HepG2 (cell line): ENCODE measurements around the gene GATA3. TPM values are rescaled to one million over a fixed set of nuclear protein-coding genes. Genes with fewer than 3 reads are reported as not detected.

Source experiments
- GABPB1 ChIP-seq: IDR thresholded peaks from 2 replicates; pipeline ENCODE4 v1.6.1; 2016; ENCODE audit warnings: mild to moderate bottlenecking, missing genetic modification reagents, moderate library complexity, missing compliant biosample characterization
- GFI1 ChIP-seq: sonication (generic); formaldehyde crosslinking; IDR thresholded peaks from 2 replicates; pipeline ENCODE4 v1.5.0; 2020; ENCODE audit warnings: missing genetic modification reagents, mild to moderate bottlenecking, borderline replicate concordance
- HDAC1 ChIP-seq: sonication (generic); formaldehyde crosslinking; IDR thresholded peaks from 2 replicates; pipeline ENCODE4 v1.5.1; 2020; ENCODE audit warnings: mild to moderate bottlenecking, missing genetic modification reagents
- REST ChIP-seq, 2 experiments: IDR thresholded peaks; 2 replicates each; pipeline ENCODE4 v1.6.1; 2011 to 2012; ENCODE audit warnings: low read length in 2 of 2, borderline replicate concordance in 1 of 2, low read depth in 1 of 2, mild to moderate bottlenecking in 1 of 2, moderate library complexity in 1 of 2
- SP5 ChIP-seq: IDR thresholded peaks from 2 replicates; pipeline ENCODE4 v1.6.1; 2016; ENCODE audit warnings: low read depth, borderline replicate concordance
- THAP8 ChIP-seq: sonication (generic); formaldehyde crosslinking; IDR thresholded peaks from 2 replicates; pipeline ENCODE4 v1.5.1; 2020; ENCODE audit warnings: missing genetic modification reagents, mild to moderate bottlenecking, borderline replicate concordance
- TP53 ChIP-seq: sonication (generic); formaldehyde crosslinking; conservative IDR thresholded peaks from 2 replicates; pipeline ENCODE4 v1.4.0; 2020; ENCODE audit warnings: missing genetic modification reagents
- ZBTB34 ChIP-seq: sonication (generic); formaldehyde crosslinking; IDR thresholded peaks from 2 replicates; pipeline ENCODE4 v1.8.0; 2022; ENCODE audit warnings: mild to moderate bottlenecking, missing genetic modification reagents
- ZFP82 ChIP-seq: sonication (generic); formaldehyde crosslinking; IDR thresholded peaks from 2 replicates; pipeline ENCODE4 v1.5.1; 2020; ENCODE audit warnings: mild to moderate bottlenecking, missing genetic modification reagents, borderline replicate concordance
- polyA plus RNA-seq, 8 experiments: library from polyadenylated mRNA; depleted of rRNA in 3 of 8; stranded (reverse) in 7 of 8; unstranded in 1 of 8; fragments of >200 nt; fragmentation: Illumina TruSeq in 4 of 8; extraction: Trizol in 4 of 8; gene quantifications; 2 replicates each; pipeline versions ENCODE4 v1.2.1 to v1.2.3, GENCODE V29; 2011 to 2016; ENCODE audit warnings: low read depth in 4 of 8, missing spikeins in 1 of 8, mixed read lengths in 1 of 8; ENCODE audit not compliant: insufficient read depth in 1 of 8
- total RNA-seq, 5 experiments: library from RNA; depleted of rRNA; stranded (reverse); fragments of >200 nt; fragmentation: Illumina TruSeq; extraction: Trizol; gene quantifications; 2 replicates each; pipeline ENCODE4 v1.2.3, GENCODE V29; 2016; ENCODE audit warnings: low read depth in 1 of 5
- TF ChIP-seq, protein P1 (sequence below): sonication (generic); formaldehyde crosslinking; IDR thresholded peaks from 2 replicates; pipeline ENCODE4 v1.5.0; 2020; ENCODE audit warnings: missing genetic modification reagents
- TF ChIP-seq, protein P2 (sequence below): sonication (generic); formaldehyde crosslinking; IDR thresholded peaks from 2 replicates; pipeline ENCODE4 v1.5.1; 2020; ENCODE audit warnings: mild to moderate bottlenecking, missing genetic modification reagents, borderline replicate concordance
- TF ChIP-seq, protein P3 (sequence below): IDR thresholded peaks from 2 replicates; pipeline ENCODE4 v1.6.1; 2016; ENCODE audit warnings: missing compliant biosample characterization, missing genetic modification reagents, borderline replicate concordance

GATA3 gene
- total and polyA plus RNA-seq, 2 of the 13 experiments (the other 11 are each of a cell fraction or from before 2014, with no cell fraction given) = not detected

- TF ChIP-seq ZBTB34 (CRISPR knock-in tag) = 0 out of 2 replicates have a peak, but pooled peaks have one; percentile 29
- 0 out of 2 replicates have a peak, but pooled peaks have one; percentile 32 for TF ChIP-seq TP53
- peak; percentile 77 for TF ChIP-seq HDAC1 (CRISPR knock-in tag)
- TF ChIP-seq ZFP82 (CRISPR knock-in tag) = peak; percentile 25; the same call in 1 of the 2 replicates
- TF ChIP-seq, protein P1, sequence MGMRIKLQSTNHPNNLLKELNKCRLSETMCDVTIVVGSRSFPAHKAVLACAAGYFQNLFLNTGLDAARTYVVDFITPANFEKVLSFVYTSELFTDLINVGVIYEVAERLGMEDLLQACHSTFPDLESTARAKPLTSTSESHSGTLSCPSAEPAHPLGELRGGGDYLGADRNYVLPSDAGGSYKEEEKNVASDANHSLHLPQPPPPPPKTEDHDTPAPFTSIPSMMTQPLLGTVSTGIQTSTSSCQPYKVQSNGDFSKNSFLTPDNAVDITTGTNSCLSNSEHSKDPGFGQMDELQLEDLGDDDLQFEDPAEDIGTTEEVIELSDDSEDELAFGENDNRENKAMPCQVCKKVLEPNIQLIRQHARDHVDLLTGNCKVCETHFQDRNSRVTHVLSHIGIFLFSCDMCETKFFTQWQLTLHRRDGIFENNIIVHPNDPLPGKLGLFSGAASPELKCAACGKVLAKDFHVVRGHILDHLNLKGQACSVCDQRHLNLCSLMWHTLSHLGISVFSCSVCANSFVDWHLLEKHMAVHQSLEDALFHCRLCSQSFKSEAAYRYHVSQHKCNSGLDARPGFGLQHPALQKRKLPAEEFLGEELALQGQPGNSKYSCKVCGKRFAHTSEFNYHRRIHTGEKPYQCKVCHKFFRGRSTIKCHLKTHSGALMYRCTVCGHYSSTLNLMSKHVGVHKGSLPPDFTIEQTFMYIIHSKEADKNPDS (CRISPR knock-in tag) = peak; percentile 78; the same call in 1 of the 2 replicates
- TF ChIP-seq GABPB1 (CRISPR knock-in tag) = peak; percentile 59; the same call in 1 of the 2 replicates
- TF ChIP-seq, protein P2, sequence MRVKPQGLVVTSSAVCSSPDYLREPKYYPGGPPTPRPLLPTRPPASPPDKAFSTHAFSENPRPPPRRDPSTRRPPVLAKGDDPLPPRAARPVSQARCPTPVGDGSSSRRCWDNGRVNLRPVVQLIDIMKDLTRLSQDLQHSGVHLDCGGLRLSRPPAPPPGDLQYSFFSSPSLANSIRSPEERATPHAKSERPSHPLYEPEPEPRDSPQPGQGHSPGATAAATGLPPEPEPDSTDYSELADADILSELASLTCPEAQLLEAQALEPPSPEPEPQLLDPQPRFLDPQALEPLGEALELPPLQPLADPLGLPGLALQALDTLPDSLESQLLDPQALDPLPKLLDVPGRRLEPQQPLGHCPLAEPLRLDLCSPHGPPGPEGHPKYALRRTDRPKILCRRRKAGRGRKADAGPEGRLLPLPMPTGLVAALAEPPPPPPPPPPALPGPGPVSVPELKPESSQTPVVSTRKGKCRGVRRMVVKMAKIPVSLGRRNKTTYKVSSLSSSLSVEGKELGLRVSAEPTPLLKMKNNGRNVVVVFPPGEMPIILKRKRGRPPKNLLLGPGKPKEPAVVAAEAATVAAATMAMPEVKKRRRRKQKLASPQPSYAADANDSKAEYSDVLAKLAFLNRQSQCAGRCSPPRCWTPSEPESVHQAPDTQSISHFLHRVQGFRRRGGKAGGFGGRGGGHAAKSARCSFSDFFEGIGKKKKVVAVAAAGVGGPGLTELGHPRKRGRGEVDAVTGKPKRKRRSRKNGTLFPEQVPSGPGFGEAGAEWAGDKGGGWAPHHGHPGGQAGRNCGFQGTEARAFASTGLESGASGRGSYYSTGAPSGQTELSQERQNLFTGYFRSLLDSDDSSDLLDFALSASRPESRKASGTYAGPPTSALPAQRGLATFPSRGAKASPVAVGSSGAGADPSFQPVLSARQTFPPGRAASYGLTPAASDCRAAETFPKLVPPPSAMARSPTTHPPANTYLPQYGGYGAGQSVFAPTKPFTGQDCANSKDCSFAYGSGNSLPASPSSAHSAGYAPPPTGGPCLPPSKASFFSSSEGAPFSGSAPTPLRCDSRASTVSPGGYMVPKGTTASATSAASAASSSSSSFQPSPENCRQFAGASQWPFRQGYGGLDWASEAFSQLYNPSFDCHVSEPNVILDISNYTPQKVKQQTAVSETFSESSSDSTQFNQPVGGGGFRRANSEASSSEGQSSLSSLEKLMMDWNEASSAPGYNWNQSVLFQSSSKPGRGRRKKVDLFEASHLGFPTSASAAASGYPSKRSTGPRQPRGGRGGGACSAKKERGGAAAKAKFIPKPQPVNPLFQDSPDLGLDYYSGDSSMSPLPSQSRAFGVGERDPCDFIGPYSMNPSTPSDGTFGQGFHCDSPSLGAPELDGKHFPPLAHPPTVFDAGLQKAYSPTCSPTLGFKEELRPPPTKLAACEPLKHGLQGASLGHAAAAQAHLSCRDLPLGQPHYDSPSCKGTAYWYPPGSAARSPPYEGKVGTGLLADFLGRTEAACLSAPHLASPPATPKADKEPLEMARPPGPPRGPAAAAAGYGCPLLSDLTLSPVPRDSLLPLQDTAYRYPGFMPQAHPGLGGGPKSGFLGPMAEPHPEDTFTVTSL (CRISPR knock-in tag) = peak; percentile 63; the same call in 1 of the 2 replicates
- 0 out of 4 replicates have a peak, but pooled peaks of 1 of the 2 experiments have one; percentile 42 for TF ChIP-seq REST (IDR thresholded peaks at IDR 0.05; ENCODE audit: borderline replicate concordance in 1 of 2, low read depth in 1 of 2, low read length in 2 of 2)
- peak; percentile 89 for TF ChIP-seq GFI1 (CRISPR knock-in tag)
- TF ChIP-seq, protein P3, sequence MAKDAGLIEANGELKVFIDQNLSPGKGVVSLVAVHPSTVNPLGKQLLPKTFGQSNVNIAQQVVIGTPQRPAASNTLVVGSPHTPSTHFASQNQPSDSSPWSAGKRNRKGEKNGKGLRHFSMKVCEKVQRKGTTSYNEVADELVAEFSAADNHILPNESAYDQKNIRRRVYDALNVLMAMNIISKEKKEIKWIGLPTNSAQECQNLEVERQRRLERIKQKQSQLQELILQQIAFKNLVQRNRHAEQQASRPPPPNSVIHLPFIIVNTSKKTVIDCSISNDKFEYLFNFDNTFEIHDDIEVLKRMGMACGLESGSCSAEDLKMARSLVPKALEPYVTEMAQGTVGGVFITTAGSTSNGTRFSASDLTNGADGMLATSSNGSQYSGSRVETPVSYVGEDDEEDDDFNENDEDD (CRISPR knock-in tag) = peak; percentile 74; the same call in 1 of the 2 replicates
- no peak for TF ChIP-seq THAP8 (CRISPR knock-in tag)
- TF ChIP-seq SP5 = peak; percentile 63; the same call in 1 of the 2 replicates
Measured at GRCh38 chr10:8050556-8051108, 3.9 kb upstream of the GATA3 start (continued).
